NCI-H2227 (cell line): Measurements from ENCODE around the gene TMEM168.

ENCODE experiments used
- DNase-seq: peaks from one replicate; lab custom pipeline; 2025; ENCODE audit not compliant: unreplicated experiment; lab: John Stamatoyannopoulos, UW

Gene TMEM168

DNA sequence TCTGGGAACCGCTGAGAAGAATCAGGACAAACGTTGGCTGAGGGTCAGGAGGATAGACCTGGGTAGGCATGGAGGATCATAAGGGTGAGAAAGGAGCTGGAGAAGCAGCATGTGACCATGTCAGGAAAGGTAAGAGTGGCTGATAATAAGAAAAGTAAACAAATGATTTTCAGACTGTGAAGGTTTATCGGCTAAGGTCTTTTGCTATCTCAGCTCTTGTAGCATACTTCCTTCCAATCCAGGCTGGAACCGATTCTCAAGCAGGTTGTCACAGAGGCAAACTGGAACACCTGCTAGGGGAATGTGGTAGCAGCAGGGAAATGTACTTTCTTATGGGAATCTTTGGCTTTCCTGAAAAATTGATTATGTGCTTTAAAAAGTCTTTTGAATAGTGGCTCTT, 74.7 kb downstream of the TMEM168 start:
- DNase-seq, result no peak

GRCh38 chr7:112714917-112715316, 75.3 kb downstream of the TMEM168 start:
- no peak for DNase-seq
